SU-DHL-6 (cell line): ENCODE results near the gene SLTM.

Experiments
- H2AFZ ChIP-seq: fragments of 200-600 bp; sonication (generic); 2 replicates; pipeline ENCODE4 v1.6.1; 2014; ENCODE audit warnings: low read depth, mild to moderate bottlenecking, moderate library complexity, mixed read lengths, antibody characterized with exemption, low read length; ENCODE audit not compliant: severe bottlenecking
- H3F3A ChIP-seq: fragments of 200-600 bp; shearing (Covaris generic); 2 replicates; pipeline ENCODE4 v1.6.0; 2016; ENCODE audit warnings: antibody characterized with exemption, mild to moderate bottlenecking; ENCODE audit not compliant: insufficient read depth
- H3K27ac ChIP-seq: fragments of 200-600 bp; sonication (generic); 2 replicates; pipeline ENCODE4 v1.5.1; 2016; ENCODE audit warnings: low read depth, mild to moderate bottlenecking, low read length, moderate library complexity, mixed read lengths
- H3K27me3 ChIP-seq: fragments of 200-600 bp; sonication (generic), shearing (Covaris generic); 2 replicates; pipeline ENCODE4 v1.6.0; 2014; ENCODE audit warnings: mild to moderate bottlenecking, low read length
- H3K36me3 ChIP-seq: fragments of 200-600 bp; sonication (generic); 2 replicates; pipeline ENCODE4 v1.6.1; 2014; ENCODE audit warnings: mild to moderate bottlenecking, low read length, mixed read lengths
- H3K4me2 ChIP-seq: fragments of 300-600, 200-600 bp; shearing (Covaris generic), sonication (generic); 2 replicates; pipeline ENCODE4 v1.6.0; 2014; ENCODE audit warnings: low read length, low read depth, mild to moderate bottlenecking; ENCODE audit not compliant: poor library complexity, severe bottlenecking
- H3K4me3 ChIP-seq: fragments of 200-600 bp; sonication (generic); 2 replicates; pipeline ENCODE4 v1.5.1; 2014; ENCODE audit warnings: antibody characterized with exemption, low read length, mild to moderate bottlenecking, mixed read lengths; ENCODE audit not compliant: insufficient read depth, poor library complexity, severe bottlenecking
- H3K79me2 ChIP-seq: fragments of 200-600 bp; sonication (generic); 2 replicates; pipeline ENCODE4 v1.6.1; 2014; ENCODE audit warnings: mild to moderate bottlenecking, low read length, moderate library complexity; ENCODE audit not compliant: insufficient read depth
- H3K9ac ChIP-seq: fragments of 200-600 bp; sonication (generic); 2 replicates; pipeline ENCODE4 v1.7.0; 2014; ENCODE audit warnings: mild to moderate bottlenecking, low read length
- H3K9me2 ChIP-seq: fragments of 200-600 bp; sonication (generic); replicated peaks from 2 replicates; pipeline ENCODE4 v1.6.1; 2014; ENCODE audit warnings: low read length; ENCODE audit not compliant: insufficient read depth
- H3K9me3 ChIP-seq: fragments of 200-600 bp; sonication (generic); 2 replicates; pipeline ENCODE4 v1.6.1; 2014; ENCODE audit warnings: low read length, mixed read lengths; ENCODE audit not compliant: insufficient read depth
- H4K20me1 ChIP-seq: fragments of 200-600 bp; sonication (generic); 2 replicates; pipeline ENCODE4 v1.6.1; 2014; ENCODE audit warnings: low read depth, mild to moderate bottlenecking, antibody characterized with exemption, low read length, moderate library complexity, mixed read lengths
- CTCF ChIP-seq: fragments of 200-600 bp; sonication (generic); IDR thresholded peaks from one replicate; pipeline ENCODE4 v1.5.1; 2017; ENCODE audit warnings: antibody characterized with exemption, mild to moderate bottlenecking, low read length, moderate library complexity; ENCODE audit not compliant: insufficient read depth, poor library complexity, severe bottlenecking
- EZH2phosphoT487 ChIP-seq: fragments of 200-600 bp; sonication (generic), shearing (Covaris generic); conservative IDR thresholded peaks from 2 replicates; pipeline ENCODE4 v1.6.1; 2018; ENCODE audit warnings: mild to moderate bottlenecking, antibody characterized with exemption, low read length, moderate library complexity, mixed read lengths

The SLTM gene

GRCh38 chr15:58934114-58934447 lies 602 bp upstream of the SLTM start:
- Histone ChIP-seq H3K27me3 (no peaks in the 10 kb centered on the region), H3F3A (no peaks in the 10 kb centered on the region; the same call in 1 of the 2 replicates), H3K36me3 (peaks cover 7% of the 10 kb centered on the region; the same call in 1 of the 2 replicates), H3K9ac (peak overlapping the region; percentile 80), H3K9me2 (no peaks in the 10 kb centered on the region), H3K9me3 (no peaks in the 10 kb centered on the region), H3K4me2 (peak overlapping the region; percentile 82), H2AFZ (peak overlapping the region; percentile 93), H3K4me3 (peak overlapping the region; percentile 70), H4K20me1 (no peaks in the 10 kb centered on the region), H3K27ac (peak overlapping the region; percentile 90), H3K79me2 (peaks cover 35% of the 10 kb centered on the region)
- TF ChIP-seq EZH2phosphoT487, result no peak
- no peak for TF ChIP-seq CTCF

- Histone ChIP-seq H3K27ac (peak overlapping the region; percentile 90), H3K79me2 (peaks cover 46% of the 10 kb centered on the region), H3K36me3 (peaks cover 17% of the 10 kb centered on the region; the same call in 1 of the 2 replicates), H3K9me3 (no peaks in the 10 kb centered on the region), H3K4me3 (peak overlapping the region; percentile 70), H3F3A (peaks cover 4% of the 10 kb centered on the region; the same call in 1 of the 2 replicates), H3K27me3 (no peaks in the 10 kb centered on the region), H3K4me2 (peak overlapping the region; percentile 93), H3K9ac (peak overlapping the region; percentile 80), H2AFZ (peak overlapping the region; percentile 84), H3K9me2 (no peaks in the 10 kb centered on the region), H4K20me1 (no peaks in the 10 kb centered on the region)
- TF ChIP-seq EZH2phosphoT487 (no peak), CTCF (no peak)
Observed at GRCh38 chr15:58932710-58933280, 684 bp downstream of the SLTM start.

- peaks cover 22% of the 10 kb centered on the region; the same call in 1 of the 2 replicates for H3K36me3 ChIP-seq
- no peak for TF ChIP-seq CTCF
- TF ChIP-seq EZH2phosphoT487, result no peak
- H3K9me2 ChIP-seq, result no peaks in the 10 kb centered on the region
- H3K9me3 ChIP-seq, result no peaks in the 10 kb centered on the region
- H3K9ac ChIP-seq, result peak overlapping the region; percentile 80
- H3K4me2 ChIP-seq, result peak overlapping the region; percentile 93
- H3K4me3 ChIP-seq, result peak overlapping the region; percentile 70
- peak overlapping the region; percentile 90 for H3K27ac ChIP-seq
- peaks cover 53% of the 10 kb centered on the region for H3K79me2 ChIP-seq
- H2AFZ ChIP-seq, result no peak overlapping the region
- no peaks in the 10 kb centered on the region for H4K20me1 ChIP-seq
- H3K27me3 ChIP-seq, result no peaks in the 10 kb centered on the region
- H3F3A ChIP-seq, result peaks cover 5% of the 10 kb centered on the region; the same call in 1 of the 2 replicates
Observed at GRCh38 chr15:58931987-58932588, 1.4 kb downstream of the SLTM start.
